DND-41 (cell line): Measurements from ENCODE around the gene DACT3.

Source experiments
- EZH2 ChIP-seq: IDR thresholded peaks from 3 replicates; pipeline ENCODE4 v1.6.1; 2012; ENCODE audit warnings: borderline replicate concordance, low read depth, mild to moderate bottlenecking, moderate library complexity, low read length, inconsistent platforms; ENCODE audit not compliant: severe bottlenecking
- TF ChIP-seq, protein P1 (sequence below): IDR thresholded peaks from 2 replicates; pipeline ENCODE4 v1.5.1; 2012; ENCODE audit warnings: borderline replicate concordance, low read length, moderate library complexity, mild to moderate bottlenecking; ENCODE audit not compliant: poor library complexity, severe bottlenecking; ENCODE audit errors: extremely low read depth

DNA sequence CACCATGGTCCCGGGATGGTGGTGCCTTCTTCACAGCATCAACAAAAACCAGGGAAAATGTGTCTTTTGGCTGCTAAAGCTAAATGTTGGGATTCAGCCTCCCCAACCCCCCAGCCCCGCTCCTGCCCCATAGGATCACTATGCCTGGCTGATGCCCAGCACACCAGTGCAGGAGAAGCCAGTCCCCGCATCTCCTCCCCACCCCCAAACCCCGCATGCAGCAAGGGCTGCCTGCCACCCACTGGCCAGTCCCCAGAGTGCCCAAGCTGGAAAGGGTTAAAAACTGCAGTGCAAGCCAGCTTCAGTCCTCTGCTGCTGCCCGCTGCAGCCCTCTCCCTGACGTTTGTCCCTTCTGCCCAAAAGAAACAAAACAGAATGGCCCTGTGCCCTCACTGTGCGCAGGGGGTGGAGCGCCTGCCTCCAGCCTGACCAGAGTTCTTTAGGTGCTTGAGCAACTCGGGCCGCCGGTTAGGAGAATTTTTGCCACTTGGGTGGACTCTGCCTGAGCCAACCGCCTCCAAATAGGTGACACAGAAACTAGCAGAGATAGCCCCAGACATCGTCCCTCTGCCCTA lies 56.1 kb downstream of the DACT3 start:
- TF ChIP-seq, protein P1, sequence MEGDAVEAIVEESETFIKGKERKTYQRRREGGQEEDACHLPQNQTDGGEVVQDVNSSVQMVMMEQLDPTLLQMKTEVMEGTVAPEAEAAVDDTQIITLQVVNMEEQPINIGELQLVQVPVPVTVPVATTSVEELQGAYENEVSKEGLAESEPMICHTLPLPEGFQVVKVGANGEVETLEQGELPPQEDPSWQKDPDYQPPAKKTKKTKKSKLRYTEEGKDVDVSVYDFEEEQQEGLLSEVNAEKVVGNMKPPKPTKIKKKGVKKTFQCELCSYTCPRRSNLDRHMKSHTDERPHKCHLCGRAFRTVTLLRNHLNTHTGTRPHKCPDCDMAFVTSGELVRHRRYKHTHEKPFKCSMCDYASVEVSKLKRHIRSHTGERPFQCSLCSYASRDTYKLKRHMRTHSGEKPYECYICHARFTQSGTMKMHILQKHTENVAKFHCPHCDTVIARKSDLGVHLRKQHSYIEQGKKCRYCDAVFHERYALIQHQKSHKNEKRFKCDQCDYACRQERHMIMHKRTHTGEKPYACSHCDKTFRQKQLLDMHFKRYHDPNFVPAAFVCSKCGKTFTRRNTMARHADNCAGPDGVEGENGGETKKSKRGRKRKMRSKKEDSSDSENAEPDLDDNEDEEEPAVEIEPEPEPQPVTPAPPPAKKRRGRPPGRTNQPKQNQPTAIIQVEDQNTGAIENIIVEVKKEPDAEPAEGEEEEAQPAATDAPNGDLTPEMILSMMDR = no peak
- no peak for TF ChIP-seq EZH2
